Mammary epithelial cell (primary cell): ENCODE measurements around the gene ZBP1.

Experiments
- EZH2 ChIP-seq: IDR thresholded peaks from 2 replicates; pipeline ENCODE4 v1.6.1; 2012; ENCODE audit warnings: low read length, inconsistent platforms, borderline replicate concordance
- TF ChIP-seq, protein P1 (sequence below), 2 donors: IDR thresholded peaks in 1 of 2; conservative IDR thresholded peaks in 1 of 2; 2 replicates each; pipeline ENCODE4 v1.5.1; 2011 to 2012; ENCODE audit warnings: inconsistent platforms in 2 of 2, low read length in 2 of 2, mild to moderate bottlenecking in 2 of 2, control low read depth in 1 of 2, low read depth in 1 of 2; ENCODE audit not compliant: insufficient read depth in 1 of 2; ENCODE audit errors: extremely low read depth in 1 of 2

DNA sequence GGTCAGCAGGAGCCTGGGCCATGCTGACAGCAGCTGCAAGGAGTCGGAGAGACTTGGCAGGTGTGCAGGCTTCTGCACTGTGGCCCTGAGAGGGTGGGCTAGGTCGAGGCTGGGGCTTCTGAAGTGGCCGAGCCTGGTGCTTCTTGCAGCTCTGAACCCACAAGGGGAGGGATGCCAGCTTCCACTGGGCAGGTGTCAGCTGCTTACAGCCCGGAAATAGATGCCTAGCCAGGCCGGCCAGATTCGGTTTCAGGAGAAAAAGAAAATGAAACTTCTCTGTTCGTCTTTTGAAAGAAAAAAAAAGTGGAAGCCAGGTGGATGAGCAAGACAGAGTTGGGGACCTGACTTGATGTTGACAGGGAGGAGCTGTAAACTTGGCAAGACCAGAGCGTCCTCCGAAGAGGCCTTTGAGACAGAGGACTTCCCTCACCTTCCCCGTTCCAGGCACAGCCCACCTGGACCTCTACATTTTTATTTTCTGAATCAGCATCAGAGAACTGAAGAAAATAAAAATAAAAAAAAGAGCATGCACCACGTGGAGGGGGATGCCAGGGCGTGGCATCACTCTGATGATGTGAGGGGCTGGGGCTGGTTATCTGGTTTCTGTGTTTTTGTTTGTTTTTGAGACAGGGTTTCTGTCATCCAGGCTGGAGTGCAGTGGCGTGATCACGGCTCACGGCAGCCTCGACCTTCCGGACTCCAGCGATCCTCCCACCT is at the start of gene ZBP1:
- TF ChIP-seq, protein P1, sequence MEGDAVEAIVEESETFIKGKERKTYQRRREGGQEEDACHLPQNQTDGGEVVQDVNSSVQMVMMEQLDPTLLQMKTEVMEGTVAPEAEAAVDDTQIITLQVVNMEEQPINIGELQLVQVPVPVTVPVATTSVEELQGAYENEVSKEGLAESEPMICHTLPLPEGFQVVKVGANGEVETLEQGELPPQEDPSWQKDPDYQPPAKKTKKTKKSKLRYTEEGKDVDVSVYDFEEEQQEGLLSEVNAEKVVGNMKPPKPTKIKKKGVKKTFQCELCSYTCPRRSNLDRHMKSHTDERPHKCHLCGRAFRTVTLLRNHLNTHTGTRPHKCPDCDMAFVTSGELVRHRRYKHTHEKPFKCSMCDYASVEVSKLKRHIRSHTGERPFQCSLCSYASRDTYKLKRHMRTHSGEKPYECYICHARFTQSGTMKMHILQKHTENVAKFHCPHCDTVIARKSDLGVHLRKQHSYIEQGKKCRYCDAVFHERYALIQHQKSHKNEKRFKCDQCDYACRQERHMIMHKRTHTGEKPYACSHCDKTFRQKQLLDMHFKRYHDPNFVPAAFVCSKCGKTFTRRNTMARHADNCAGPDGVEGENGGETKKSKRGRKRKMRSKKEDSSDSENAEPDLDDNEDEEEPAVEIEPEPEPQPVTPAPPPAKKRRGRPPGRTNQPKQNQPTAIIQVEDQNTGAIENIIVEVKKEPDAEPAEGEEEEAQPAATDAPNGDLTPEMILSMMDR (conservative IDR thresholded peaks at IDR 0.05 in 1 of 2, IDR thresholded peaks at IDR 0.05 in 1 of 2; ENCODE audit: extremely low read depth in 1 of 2, insufficient read depth in 1 of 2, low read depth in 1 of 2, low read length in 2 of 2): no peak
- no peak for TF ChIP-seq EZH2
